Panc1 (cell line): Measurements from ENCODE around the gene CEP192. TPM values are rescaled to one million over a fixed set of nuclear protein-coding genes. Genes with fewer than 3 reads are reported as not detected.

Experiments
- ATAC-seq: fragments of 200-7000 bp; cut with Tn5 transposase; 2 replicates; pipeline ENCODE4 v1.9.1; 2020; ENCODE audit warnings: mild to moderate bottlenecking, moderate library complexity
- BruUV-seq: library from RNA; stranded (reverse); fragments of 400-500 nt; replicated peaks from 2 replicates; lab custom pipeline; 2021; lab: Mats Ljungman, UMichigan
- CTCF ChIA-PET: fragments of 300-600 bp; sonication (Branson Sonifier 250); formaldehyde crosslinking; loops from one replicate; lab custom pipeline; 2022; ENCODE audit warnings: antibody characterized with exemption; lab: Charles Lee
- POLR2A ChIA-PET: fragments of 300-600 bp; sonication (Branson Sonifier 250); formaldehyde crosslinking; loops from one replicate; lab custom pipeline; 2022; ENCODE audit warnings: antibody characterized with exemption; lab: Charles Lee
- DNase-seq: peaks from one replicate; pipeline ENCODE4 v3.0.0-alpha.2; 2010; ENCODE audit warnings: low read depth, low spot score
- H3K27ac ChIP-seq: 2 replicates; pipeline ENCODE4 v1.5.1; 2011; ENCODE audit warnings: mild to moderate bottlenecking, low read length, inconsistent platforms
- H3K27me3 ChIP-seq: fragments of 200-500 bp; sonication (Bioruptor generic); 2 replicates; pipeline ENCODE4 v1.6.0; 2014; ENCODE audit warnings: low read length, inconsistent platforms; ENCODE audit not compliant: control insufficient read depth, insufficient read depth
- H3K36me3 ChIP-seq: fragments of 200-500 bp; sonication (Bioruptor generic); 2 replicates; pipeline ENCODE4 v1.5.1; 2014; ENCODE audit warnings: inconsistent platforms, mild to moderate bottlenecking, low read length, moderate library complexity; ENCODE audit not compliant: control insufficient read depth, insufficient read depth
- H3K4me1 ChIP-seq: 2 replicates; pipeline ENCODE4 v1.5.1; 2011; ENCODE audit warnings: inconsistent platforms, mild to moderate bottlenecking, low read length, moderate library complexity; ENCODE audit not compliant: control insufficient read depth, insufficient read depth
- H3K4me3 ChIP-seq, 2 experiments: 2 replicates each; pipeline ENCODE4 v1.5.1; 2011 to 2012; ENCODE audit warnings: low read depth in 2 of 2, low read length in 2 of 2, mild to moderate bottlenecking in 2 of 2, inconsistent platforms in 1 of 2, moderate library complexity in 1 of 2
- H3K9me3 ChIP-seq: fragments of 200-500 bp; sonication (Bioruptor generic); 2 replicates; pipeline ENCODE4 v1.5.1; 2014; ENCODE audit warnings: low read depth, mild to moderate bottlenecking, inconsistent platforms, low read length, moderate library complexity; ENCODE audit not compliant: control insufficient read depth, insufficient read depth
- POLR2AphosphoS5 ChIP-seq: IDR thresholded peaks from 2 replicates; pipeline ENCODE4 v1.6.1; 2012; ENCODE audit warnings: mild to moderate bottlenecking, low read depth, low read length, moderate library complexity
- REST ChIP-seq, 2 experiments: IDR thresholded peaks; 2 replicates each; pipeline ENCODE4 v1.6.1; 2011 to 2012; ENCODE audit warnings: low read depth in 2 of 2, control low read depth in 1 of 2, low read length in 1 of 2, mild to moderate bottlenecking in 1 of 2, moderate library complexity in 1 of 2; ENCODE audit not compliant: insufficient read depth in 1 of 2
- SIN3A ChIP-seq: IDR thresholded peaks from 2 replicates; pipeline ENCODE4 v1.6.1; 2012; ENCODE audit warnings: low read depth, mild to moderate bottlenecking, low read length, moderate library complexity, borderline replicate concordance; ENCODE audit not compliant: insufficient read depth
- TCF7L2 ChIP-seq: IDR thresholded peaks from 2 replicates; pipeline ENCODE4 v1.6.1; 2011; ENCODE audit warnings: mild to moderate bottlenecking, low read depth, low read length, inconsistent platforms
- in situ Hi-C: cut with HindIII; loops from 2 replicates; pipeline ENCODE4 v1.10.0; 2016; ENCODE audit warnings: low sequenced_read_pairs, low pct_unique_long_range_greater_than_20kb
- intact Hi-C: fragments of 100-400 bp; cut with micrococcal nuclease; formaldehyde crosslinking; loops from one replicate; pipeline ENCODE4 v1.10.0; 2022; ENCODE audit not compliant: unreplicated experiment
- total RNA-seq: library from RNA; stranded (reverse); gene quantifications from one replicate; pipeline ENCODE4 v1.2.1, GENCODE V29; 2021; ENCODE audit not compliant: unreplicated experiment
- TF ChIP-seq, protein P1 (sequence below): fragments of 450-650 bp; IDR thresholded peaks from 2 replicates; pipeline ENCODE4 v1.5.1; 2017; ENCODE audit warnings: mild to moderate bottlenecking

Gene CEP192
- total RNA-seq, 1 experiment from 2014 or later: 27.2 TPM

DNA sequence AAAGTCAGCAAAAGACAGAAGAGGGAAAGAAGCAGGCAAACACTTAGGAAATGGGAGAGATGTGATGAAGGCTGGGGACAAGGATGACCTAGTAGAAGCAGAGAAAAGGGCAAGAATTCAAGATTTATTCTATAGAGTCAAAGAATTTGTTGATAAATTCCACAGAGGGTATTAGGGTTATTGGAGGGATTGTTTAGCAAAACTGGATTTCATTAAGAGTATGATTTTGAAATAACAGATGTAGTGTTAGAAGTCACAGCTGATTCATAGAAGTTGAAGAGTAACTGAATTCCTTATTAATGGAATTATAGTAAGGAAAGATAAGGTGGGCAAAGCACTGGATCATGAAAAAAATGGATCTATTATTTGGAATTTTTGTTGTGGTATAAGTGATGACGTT, 48.6 kb downstream of the CEP192 start:
- H3K9me3 ChIP-seq: no peaks in the 10 kb centered on the region
- H3K4me1 ChIP-seq: no peaks in the 10 kb centered on the region
- intact Hi-C loops (loop anchor here (10.0 kb wide), 1 partner anchor 75 kb away; no protein-coding TSS in a partner anchor), in situ Hi-C loops (no loop called here)
- ATAC-seq (no peak), DNase-seq (no peak)
- POLR2A ChIA-PET: no interaction called here
- CTCF ChIA-PET: no interaction called here
- H3K27ac ChIP-seq: no peak overlapping the region
- no peak for TF ChIP-seq TCF7L2
- no peak for TF ChIP-seq REST (IDR thresholded peaks at IDR 0.05; ENCODE audit: insufficient read depth in 1 of 2, low read depth in 2 of 2, low read length in 1 of 2)
- TF ChIP-seq POLR2AphosphoS5: no peak
- TF ChIP-seq SIN3A: no peak
- TF ChIP-seq, protein P1, sequence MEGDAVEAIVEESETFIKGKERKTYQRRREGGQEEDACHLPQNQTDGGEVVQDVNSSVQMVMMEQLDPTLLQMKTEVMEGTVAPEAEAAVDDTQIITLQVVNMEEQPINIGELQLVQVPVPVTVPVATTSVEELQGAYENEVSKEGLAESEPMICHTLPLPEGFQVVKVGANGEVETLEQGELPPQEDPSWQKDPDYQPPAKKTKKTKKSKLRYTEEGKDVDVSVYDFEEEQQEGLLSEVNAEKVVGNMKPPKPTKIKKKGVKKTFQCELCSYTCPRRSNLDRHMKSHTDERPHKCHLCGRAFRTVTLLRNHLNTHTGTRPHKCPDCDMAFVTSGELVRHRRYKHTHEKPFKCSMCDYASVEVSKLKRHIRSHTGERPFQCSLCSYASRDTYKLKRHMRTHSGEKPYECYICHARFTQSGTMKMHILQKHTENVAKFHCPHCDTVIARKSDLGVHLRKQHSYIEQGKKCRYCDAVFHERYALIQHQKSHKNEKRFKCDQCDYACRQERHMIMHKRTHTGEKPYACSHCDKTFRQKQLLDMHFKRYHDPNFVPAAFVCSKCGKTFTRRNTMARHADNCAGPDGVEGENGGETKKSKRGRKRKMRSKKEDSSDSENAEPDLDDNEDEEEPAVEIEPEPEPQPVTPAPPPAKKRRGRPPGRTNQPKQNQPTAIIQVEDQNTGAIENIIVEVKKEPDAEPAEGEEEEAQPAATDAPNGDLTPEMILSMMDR: no peak
- H3K4me3 ChIP-seq: no peak overlapping the region
- H3K36me3 ChIP-seq: peaks cover 10% of the 10 kb centered on the region
- H3K27me3 ChIP-seq: no peaks in the 10 kb centered on the region
- BruUV-seq: no TSS peak

DNA sequence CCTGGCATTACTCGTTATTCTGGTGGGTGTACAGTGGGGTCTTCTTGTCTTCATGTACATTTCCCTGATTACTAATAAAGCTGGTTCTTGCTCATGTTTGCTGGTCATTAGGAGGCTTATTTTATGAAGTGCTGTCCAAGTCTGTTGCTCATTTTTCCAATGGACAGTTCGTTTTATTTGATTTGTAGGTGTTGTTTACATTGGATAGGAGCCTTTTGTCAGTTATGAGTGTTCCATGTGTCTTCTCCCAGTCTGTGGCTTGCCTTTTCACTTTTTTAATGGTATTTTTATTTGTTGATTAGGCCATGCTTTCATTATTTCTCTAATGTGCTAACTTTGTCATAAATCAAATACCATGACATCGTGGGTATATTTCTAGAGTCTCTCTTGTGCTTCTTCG, 51.9 kb downstream of the CEP192 start:
- no peak for TF ChIP-seq SIN3A
- TF ChIP-seq POLR2AphosphoS5: no peak
- no peak for TF ChIP-seq REST (IDR thresholded peaks at IDR 0.05; ENCODE audit: insufficient read depth in 1 of 2, low read depth in 2 of 2, low read length in 1 of 2)
- TF ChIP-seq, protein P1: no peak
- TF ChIP-seq TCF7L2: no peak
- DNase-seq (no peak), ATAC-seq (no peak)
- H3K4me1 ChIP-seq: no peaks in the 10 kb centered on the region
- H3K27me3 ChIP-seq: no peaks in the 10 kb centered on the region
- in situ Hi-C loops: no loop called here
- H3K9me3 ChIP-seq: no peaks in the 10 kb centered on the region
- ChIA-PET CTCF (no interaction called here), POLR2A (no interaction called here)
- BruUV-seq: no TSS peak
- no peak overlapping the region for H3K27ac ChIP-seq
- no peak overlapping the region for H3K4me3 ChIP-seq
- peaks cover 6% of the 10 kb centered on the region; the same call in 1 of the 2 replicates for H3K36me3 ChIP-seq
- intact Hi-C loops: no loop called here
